GM21723 (cell line): ENCODE results near the gene VPS13D.
"Not testable (repeated sequence)": the region's sequence is repeated elsewhere in the genome, so short reads cannot be mapped to it uniquely, and the experiment has no call there.

Source experiments
- ATAC-seq: cut with Tn5 transposase; IDR thresholded peaks from one replicate; pipeline ENCODE4 v1.9.1; 2021; ENCODE audit warnings: mild to moderate bottlenecking, moderate library complexity; ENCODE audit not compliant: unreplicated experiment

VPS13D gene

GRCh38 chr1:12506281-12507280 lies 276.8 kb downstream of the VPS13D start:
- ATAC-seq: no peak

GRCh38 chr1:12507631-12508030 lies 277.8 kb downstream of the VPS13D start:
- no peak for ATAC-seq

GRCh38 chr1:12508849-12509248 lies 279.0 kb downstream of the VPS13D start:
- ATAC-seq: no peak

- ATAC-seq: no peak
Measured at GRCh38 chr1:12511128-12511484, 281.3 kb downstream of the VPS13D start.

GRCh38 chr1:12511516-12512468 lies 282.0 kb downstream of the VPS13D start:
- ATAC-seq: no peak

GRCh38 chr1:12513181-12513580 lies 283.4 kb downstream of the VPS13D start:
- ATAC-seq: no peak

GRCh38 chr1:12514590-12514989 lies 284.8 kb downstream of the VPS13D start:
- ATAC-seq: no peak

- no peak for ATAC-seq
Measured at GRCh38 chr1:12515234-12515633, 285.4 kb downstream of the VPS13D start.

GRCh38 chr1:12516741-12517140 lies 286.9 kb downstream of the VPS13D start:
- no peak for ATAC-seq

GRCh38 chr1:12518931-12519692 lies 289.3 kb downstream of the VPS13D start:
- ATAC-seq: no peak

GRCh38 chr1:12519693-12520364 lies 290.0 kb downstream of the VPS13D start:
- no peak for ATAC-seq

GRCh38 chr1:12521096-12521495 lies 291.3 kb downstream of the VPS13D start:
- no peak for ATAC-seq

GRCh38 chr1:12522780-12523179 lies 292.9 kb downstream of the VPS13D start:
- ATAC-seq: not testable (repeated sequence)

- no peak for ATAC-seq
Measured at GRCh38 chr1:12524266-12524665, 294.4 kb downstream of the VPS13D start.

- no peak for ATAC-seq
Measured at GRCh38 chr1:12525311-12526181, 295.7 kb downstream of the VPS13D start.

- no peak for ATAC-seq
Measured at GRCh38 chr1:12527564-12527963, 297.7 kb downstream of the VPS13D start.

- no peak for ATAC-seq
Measured at GRCh38 chr1:12528021-12528852, 298.4 kb downstream of the VPS13D start.

- no peak for ATAC-seq
Measured at GRCh38 chr1:12529640-12530174, 299.9 kb downstream of the VPS13D start.
